SU-DHL-6 (cell line): ENCODE results near the gene PITX3.

Experiments used
- EZH2phosphoT487 ChIP-seq: fragments of 200-600 bp; sonication (generic), shearing (Covaris generic); conservative IDR thresholded peaks from 2 replicates; pipeline ENCODE4 v1.6.1; 2018; ENCODE audit warnings: mild to moderate bottlenecking, antibody characterized with exemption, low read length, moderate library complexity, mixed read lengths
- TF ChIP-seq, protein P1 (sequence below): fragments of 200-600 bp; sonication (generic); IDR thresholded peaks from one replicate; pipeline ENCODE4 v1.5.1; 2017; ENCODE audit warnings: antibody characterized with exemption, mild to moderate bottlenecking, low read length, moderate library complexity; ENCODE audit not compliant: insufficient read depth, poor library complexity, severe bottlenecking

- TF ChIP-seq, protein P1, sequence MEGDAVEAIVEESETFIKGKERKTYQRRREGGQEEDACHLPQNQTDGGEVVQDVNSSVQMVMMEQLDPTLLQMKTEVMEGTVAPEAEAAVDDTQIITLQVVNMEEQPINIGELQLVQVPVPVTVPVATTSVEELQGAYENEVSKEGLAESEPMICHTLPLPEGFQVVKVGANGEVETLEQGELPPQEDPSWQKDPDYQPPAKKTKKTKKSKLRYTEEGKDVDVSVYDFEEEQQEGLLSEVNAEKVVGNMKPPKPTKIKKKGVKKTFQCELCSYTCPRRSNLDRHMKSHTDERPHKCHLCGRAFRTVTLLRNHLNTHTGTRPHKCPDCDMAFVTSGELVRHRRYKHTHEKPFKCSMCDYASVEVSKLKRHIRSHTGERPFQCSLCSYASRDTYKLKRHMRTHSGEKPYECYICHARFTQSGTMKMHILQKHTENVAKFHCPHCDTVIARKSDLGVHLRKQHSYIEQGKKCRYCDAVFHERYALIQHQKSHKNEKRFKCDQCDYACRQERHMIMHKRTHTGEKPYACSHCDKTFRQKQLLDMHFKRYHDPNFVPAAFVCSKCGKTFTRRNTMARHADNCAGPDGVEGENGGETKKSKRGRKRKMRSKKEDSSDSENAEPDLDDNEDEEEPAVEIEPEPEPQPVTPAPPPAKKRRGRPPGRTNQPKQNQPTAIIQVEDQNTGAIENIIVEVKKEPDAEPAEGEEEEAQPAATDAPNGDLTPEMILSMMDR, result no peak
- no peak for TF ChIP-seq EZH2phosphoT487
Measured at GRCh38 chr10:102280397-102281101, 39.2 kb upstream of the PITX3 start.
